Measurements from ENCODE around the gene DHPS.

Gene DHPS

GRCh38 chr19:12641456-12641855, 40.2 kb downstream of the DHPS start:
- no peak for DNase-seq

GRCh38 chr19:12639901-12640613, 41.6 kb downstream of the DHPS start:
- DNase-seq: peak; percentile 91

- DNase-seq: no peak
Observed at GRCh38 chr19:12638611-12639182, 43.0 kb downstream of the DHPS start.

GRCh38 chr19:12636631-12637030, 45.0 kb downstream of the DHPS start:
- DNase-seq: no peak

- DNase-seq: no peak
Observed at GRCh38 chr19:12629215-12629614, 52.5 kb downstream of the DHPS start.

- no peak for DNase-seq
Observed at GRCh38 chr19:12628040-12629022, 53.3 kb downstream of the DHPS start.

- DNase-seq: no peak
Observed at GRCh38 chr19:12626958-12627357, 54.7 kb downstream of the DHPS start.
